Measurements from ENCODE around the gene PPM1F.

GRCh38 chr22:21947040-21948014, 5.3 kb downstream of the PPM1F start:
- TF ChIP-seq EP300 (conservative IDR thresholded peaks at IDR 0.05; ENCODE audit: poor library complexity, severe bottlenecking): no peak
- TF ChIP-seq EZH2 (IDR thresholded peaks at IDR 0.05; ENCODE audit: borderline replicate concordance, insufficient read depth, low read length, poor library complexity, severe bottlenecking): no peak
- TF ChIP-seq, protein P1, sequence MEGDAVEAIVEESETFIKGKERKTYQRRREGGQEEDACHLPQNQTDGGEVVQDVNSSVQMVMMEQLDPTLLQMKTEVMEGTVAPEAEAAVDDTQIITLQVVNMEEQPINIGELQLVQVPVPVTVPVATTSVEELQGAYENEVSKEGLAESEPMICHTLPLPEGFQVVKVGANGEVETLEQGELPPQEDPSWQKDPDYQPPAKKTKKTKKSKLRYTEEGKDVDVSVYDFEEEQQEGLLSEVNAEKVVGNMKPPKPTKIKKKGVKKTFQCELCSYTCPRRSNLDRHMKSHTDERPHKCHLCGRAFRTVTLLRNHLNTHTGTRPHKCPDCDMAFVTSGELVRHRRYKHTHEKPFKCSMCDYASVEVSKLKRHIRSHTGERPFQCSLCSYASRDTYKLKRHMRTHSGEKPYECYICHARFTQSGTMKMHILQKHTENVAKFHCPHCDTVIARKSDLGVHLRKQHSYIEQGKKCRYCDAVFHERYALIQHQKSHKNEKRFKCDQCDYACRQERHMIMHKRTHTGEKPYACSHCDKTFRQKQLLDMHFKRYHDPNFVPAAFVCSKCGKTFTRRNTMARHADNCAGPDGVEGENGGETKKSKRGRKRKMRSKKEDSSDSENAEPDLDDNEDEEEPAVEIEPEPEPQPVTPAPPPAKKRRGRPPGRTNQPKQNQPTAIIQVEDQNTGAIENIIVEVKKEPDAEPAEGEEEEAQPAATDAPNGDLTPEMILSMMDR (IDR thresholded peaks at IDR 0.05; ENCODE audit: poor library complexity, severe bottlenecking): peak; percentile 64
- TF ChIP-seq, protein P2, sequence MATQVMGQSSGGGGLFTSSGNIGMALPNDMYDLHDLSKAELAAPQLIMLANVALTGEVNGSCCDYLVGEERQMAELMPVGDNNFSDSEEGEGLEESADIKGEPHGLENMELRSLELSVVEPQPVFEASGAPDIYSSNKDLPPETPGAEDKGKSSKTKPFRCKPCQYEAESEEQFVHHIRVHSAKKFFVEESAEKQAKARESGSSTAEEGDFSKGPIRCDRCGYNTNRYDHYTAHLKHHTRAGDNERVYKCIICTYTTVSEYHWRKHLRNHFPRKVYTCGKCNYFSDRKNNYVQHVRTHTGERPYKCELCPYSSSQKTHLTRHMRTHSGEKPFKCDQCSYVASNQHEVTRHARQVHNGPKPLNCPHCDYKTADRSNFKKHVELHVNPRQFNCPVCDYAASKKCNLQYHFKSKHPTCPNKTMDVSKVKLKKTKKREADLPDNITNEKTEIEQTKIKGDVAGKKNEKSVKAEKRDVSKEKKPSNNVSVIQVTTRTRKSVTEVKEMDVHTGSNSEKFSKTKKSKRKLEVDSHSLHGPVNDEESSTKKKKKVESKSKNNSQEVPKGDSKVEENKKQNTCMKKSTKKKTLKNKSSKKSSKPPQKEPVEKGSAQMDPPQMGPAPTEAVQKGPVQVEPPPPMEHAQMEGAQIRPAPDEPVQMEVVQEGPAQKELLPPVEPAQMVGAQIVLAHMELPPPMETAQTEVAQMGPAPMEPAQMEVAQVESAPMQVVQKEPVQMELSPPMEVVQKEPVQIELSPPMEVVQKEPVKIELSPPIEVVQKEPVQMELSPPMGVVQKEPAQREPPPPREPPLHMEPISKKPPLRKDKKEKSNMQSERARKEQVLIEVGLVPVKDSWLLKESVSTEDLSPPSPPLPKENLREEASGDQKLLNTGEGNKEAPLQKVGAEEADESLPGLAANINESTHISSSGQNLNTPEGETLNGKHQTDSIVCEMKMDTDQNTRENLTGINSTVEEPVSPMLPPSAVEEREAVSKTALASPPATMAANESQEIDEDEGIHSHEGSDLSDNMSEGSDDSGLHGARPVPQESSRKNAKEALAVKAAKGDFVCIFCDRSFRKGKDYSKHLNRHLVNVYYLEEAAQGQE (IDR thresholded peaks at IDR 0.05; ENCODE audit: borderline replicate concordance): no peak
- TF ChIP-seq POLR2AphosphoS5 (IDR thresholded peaks at IDR 0.05): no peak
- TF ChIP-seq SMC3 (conservative IDR thresholded peaks at IDR 0.05; ENCODE audit: poor library complexity): peak; percentile 49
- TF ChIP-seq RAD21 (conservative IDR thresholded peaks at IDR 0.05): peak; percentile 56

Data from neural cell (in vitro differentiated cells).